Activated CD8-positive, alpha-beta memory T cell treated with anti-CD3 and anti-CD28 coated beads for 36 hours (primary cell): Measurements from ENCODE around the gene ALDH3B2. TPM values are rescaled to one million over a fixed set of nuclear protein-coding genes. Genes with fewer than 3 reads are reported as not detected.
"Not testable (repeated sequence)": the region's sequence is repeated elsewhere in the genome, so short reads cannot be mapped to it uniquely, and the experiment has no call there.

Source experiments
- CTCF ChIA-PET: fragments of 350-600 bp; sonication (Branson Sonifier 250); formaldehyde crosslinking; loops from one replicate; lab custom pipeline; 2021; ENCODE audit warnings: antibody characterized with exemption; lab: Charles Lee
- POLR2A ChIA-PET: fragments of 350-600 bp; sonication (Branson Sonifier 250); formaldehyde crosslinking; loops from one replicate; lab custom pipeline; 2021; ENCODE audit warnings: antibody characterized with exemption; lab: Charles Lee
- total RNA-seq, 2 experiments: library from RNA; stranded (reverse); gene quantifications; one replicate each; pipeline ENCODE4 v1.2.3, GENCODE V29; 2021

The ALDH3B2 gene
- total RNA-seq, 2 experiments from 2014 or later, result not detected

DNA sequence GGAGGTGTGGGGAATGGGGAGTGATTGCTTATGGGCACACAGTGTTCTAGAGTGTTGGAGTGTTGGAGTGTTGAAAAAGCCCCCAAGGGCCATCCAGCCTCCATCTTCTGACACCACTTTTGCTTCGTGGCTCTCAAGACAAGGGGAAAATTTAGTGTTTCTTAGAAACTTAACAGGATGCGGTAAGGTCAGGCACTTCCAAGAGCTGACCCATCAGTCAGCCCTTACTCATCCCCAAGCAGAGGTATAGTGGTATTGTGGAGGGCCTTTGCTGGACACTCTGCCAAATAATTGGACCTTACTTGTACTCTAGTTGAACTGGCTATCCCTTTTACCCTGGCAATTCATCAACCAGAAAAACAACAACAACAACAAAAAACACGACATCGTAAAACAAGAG is 14.8 kb upstream of the ALDH3B2 start:
- POLR2A ChIA-PET, result no interaction called here

DNA sequence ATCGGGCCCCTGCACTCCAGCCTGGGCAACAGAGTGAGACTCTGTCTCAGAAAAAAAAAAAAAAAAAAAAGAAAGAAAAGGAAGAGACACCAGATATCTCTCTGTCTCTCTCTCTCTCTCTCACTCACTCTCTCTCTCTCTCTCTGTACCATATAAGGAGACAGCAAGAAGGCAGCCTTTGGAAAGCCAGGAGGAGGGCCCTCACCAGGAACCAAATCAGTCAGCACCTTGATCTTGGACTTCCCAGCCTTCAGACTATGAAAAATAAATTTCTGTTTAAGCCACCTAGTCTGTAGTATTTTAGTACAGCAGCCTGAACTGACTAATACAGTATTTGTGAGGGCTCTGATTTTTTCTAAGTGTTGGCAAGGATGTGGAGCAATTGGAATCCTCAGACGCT is 13.6 kb upstream of the ALDH3B2 start:
- POLR2A ChIA-PET, result no interaction called here
- CTCF ChIA-PET, result interaction anchor here (0.7 kb wide), 1 partner anchor 268 kb away, joined by 3 read pairs; no protein-coding TSS in a partner anchor

More for the DNA sequence above, 14.8 kb upstream of the ALDH3B2 start:
- CTCF ChIA-PET, result no interaction called here

DNA sequence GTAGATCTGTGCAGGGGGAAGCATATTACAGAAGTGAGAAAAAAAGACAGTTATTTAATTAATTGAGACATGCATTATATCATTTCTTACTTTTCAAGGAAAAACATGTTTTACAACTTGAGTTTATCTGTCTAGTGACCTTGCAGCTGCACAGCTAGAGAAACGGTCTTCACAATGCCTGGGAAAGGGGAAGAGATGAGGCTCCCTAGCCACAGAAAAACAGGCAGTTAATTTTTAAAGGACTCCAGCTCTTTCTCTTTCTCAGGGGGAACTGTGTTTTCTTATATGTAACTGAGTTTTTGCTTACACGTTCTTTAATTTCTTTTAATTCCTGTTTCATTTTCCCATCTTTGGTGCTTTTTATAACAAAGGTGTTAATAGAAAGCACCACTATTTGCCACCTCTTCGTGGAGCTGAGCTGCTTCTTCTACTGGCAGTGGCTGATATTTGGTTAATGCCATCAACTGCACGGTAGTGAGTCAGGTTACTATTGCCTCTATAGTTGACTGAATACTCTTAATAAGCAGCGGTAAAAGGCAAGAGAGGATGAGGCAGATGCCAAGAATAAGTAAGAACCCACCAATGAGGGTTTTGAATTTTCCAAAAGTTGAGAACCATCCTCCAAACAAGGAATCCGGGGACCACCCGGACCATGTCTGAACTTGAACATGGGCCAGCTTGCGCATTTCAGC is 11.4 kb upstream of the ALDH3B2 start:
- POLR2A ChIA-PET, CTCF ChIA-PET: not testable (repeated sequence)

DNA sequence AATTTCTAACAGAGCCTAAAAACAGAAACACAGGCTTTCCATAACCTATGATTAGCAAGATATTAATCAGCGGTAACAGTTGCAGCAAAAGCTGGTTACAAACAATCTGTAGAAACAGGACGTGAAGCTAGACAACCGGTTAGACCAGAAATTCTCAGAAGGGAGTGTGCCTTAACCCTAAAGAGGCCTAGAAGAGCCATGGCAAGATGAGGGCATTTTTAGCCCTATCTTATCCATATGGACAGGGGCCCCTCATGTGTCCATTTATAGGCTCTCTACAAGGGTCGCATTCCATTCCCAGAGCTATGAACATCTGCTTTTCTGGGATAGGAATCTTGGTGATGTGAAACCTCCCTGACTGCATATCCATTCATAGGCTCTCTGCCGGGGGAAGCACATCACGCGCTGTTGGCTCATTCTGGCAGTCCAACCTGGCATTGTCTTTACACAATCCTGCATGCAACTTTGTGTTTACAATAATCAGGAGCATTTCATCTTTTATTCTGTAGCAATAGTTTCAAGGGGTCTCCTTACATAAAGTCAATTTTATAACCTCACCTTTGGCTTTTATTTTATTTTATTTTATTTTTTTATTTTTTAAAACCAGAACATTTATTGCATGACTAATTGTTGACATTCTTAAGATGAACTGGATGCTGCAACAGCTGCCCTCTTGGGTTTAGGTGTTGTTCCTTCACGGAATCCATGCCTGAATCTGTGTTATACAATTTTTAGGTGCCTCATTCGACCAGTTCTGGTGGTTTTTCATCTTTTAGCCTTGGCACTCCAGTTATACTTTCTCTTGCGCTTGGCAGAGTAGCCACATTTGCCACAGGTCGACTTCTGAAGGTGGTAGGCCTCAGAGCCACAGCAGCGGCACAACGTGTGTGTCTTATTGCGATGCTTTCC is 8.0 kb upstream of the ALDH3B2 start:
- POLR2A ChIA-PET, CTCF ChIA-PET: not testable (repeated sequence)

DNA sequence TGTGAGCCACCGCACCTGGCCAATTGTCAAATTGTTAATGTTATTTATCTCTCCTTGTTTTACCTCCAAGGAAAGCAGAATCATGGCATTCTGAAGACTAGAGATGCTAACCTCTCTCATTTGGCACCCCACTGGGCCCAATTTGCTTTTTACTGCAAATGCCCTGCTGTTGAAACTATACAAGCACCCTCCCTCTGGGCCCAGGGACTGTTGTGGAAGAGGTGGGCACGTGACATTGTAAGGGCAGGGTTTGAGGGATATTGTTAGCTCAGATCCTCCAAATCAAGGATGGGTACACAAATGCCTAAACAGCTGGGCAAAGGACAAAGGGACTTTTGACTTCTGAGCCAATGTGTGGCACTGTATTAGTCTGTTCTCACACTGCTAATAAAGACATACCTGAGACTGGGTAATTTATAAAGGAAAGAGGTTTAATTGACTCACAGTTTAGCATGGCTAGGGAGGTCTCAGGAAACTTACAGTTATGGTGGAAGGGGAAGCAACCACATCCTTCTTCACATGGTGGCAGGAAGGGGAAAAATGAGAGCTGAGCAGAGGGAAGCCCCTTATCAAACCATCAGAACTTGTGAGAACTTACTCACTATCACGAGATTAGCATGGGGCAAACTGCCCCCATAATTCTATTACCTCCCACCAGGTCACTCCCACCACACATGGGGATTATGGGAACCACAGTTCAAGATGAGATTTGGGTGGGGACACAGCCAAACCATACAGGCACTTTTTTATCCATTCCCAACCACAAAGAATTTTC is 6.5 kb upstream of the ALDH3B2 start:
- CTCF ChIA-PET, result no interaction called here

DNA sequence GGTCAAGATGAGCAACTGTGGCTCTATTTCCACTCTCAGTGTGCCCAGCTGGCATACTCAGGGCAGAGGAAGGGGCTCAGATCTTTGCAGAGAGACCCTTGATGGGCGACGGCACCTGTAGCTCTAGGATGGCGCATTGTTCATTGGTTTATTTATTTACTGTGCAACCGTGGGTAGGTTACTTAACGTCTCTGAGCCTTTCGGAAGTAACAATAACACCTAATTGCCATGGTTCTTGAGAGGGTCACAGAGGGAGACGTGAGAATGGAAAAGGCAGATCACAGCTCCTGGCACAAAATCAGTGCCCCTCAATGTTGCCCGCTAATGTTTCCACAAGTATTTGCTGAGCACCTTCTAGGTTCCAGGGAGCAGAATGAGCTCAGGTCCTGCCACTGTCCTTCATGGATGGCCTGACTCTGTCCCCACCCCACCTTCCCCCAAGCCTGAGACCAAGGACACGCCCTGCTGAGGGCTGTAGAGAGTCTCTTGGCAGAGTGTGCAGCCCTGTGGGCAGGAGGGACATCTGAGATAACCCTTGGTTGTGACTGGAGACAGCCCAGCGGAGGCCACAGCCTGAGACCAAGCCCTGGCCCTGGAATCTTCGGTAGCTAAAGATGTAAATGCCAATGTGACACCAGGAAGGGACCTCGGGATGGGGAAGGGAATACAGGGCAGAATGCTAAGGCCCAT is 780 bp upstream of the ALDH3B2 start:
- ChIA-PET POLR2A (no interaction called here), CTCF (no interaction called here)

More for the DNA sequence above, 6.5 kb upstream of the ALDH3B2 start:
- POLR2A ChIA-PET, result interaction anchor here (0.6 kb wide), 1 partner anchor 45 kb away, joined by 3 read pairs; no protein-coding TSS in a partner anchor

DNA sequence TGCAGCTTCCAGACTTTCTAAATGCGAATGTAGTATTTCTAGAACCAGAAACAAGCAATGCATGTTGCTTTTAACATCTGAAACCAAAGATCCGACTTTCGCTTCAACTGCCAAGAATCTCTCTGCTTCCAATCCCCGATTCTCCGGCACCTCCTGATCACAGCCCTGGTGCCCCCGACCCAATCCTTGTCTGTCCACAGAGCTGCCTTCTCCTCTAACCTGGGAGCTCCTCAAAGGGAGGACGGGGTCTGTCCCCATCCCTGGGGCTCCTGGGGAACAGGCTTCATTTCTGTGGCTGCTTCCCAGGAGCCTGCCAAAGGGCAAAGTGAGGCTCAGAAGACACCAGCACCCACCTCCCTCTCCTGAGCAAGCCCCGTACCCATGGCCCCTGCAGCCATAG is 521 bp downstream of the ALDH3B2 start:
- ChIA-PET CTCF (interaction anchor here (0.6 kb wide), 1 partner anchor 93 kb away, joined by 3 read pairs; no protein-coding TSS in a partner anchor), POLR2A (no interaction called here)

DNA sequence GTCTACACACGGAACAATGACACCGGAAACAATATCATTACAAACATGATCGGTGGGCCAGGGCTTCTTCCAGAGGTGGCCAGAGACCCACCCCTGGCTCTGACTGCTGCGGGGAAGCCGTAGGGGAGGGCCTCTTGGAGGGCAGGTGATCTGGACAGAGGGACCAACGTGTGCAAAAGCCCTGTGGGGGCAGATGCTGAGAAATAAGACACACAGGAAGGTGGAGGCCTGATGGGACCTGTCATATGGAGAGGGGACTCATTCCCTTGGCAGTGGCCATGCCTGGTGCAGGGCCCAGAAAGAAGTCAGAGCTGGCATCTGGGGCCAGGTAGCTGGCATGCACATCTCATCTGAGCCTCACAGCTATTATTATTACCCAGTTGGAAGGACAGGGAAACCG is 1.1 kb downstream of the ALDH3B2 start:
- ChIA-PET POLR2A (no interaction called here), CTCF (interaction anchor here (1.3 kb wide), 1 partner anchor 25 kb away, joined by 4 read pairs; no protein-coding TSS in a partner anchor)

DNA sequence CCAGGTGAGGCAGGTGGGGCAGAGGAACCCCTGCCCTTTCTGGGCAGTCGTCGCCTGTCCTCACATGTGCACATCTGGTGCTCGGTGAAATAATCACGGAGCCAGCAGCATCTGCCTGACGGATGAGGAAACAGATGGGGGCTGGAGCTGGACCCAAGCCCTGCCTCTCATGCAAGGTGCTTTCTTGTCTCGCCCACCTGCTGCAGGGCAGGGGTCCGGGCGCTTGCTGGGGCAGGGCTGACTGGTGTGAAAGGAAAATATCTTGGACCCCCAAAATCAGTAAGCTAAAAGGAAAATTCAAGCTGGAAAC is 3.3 kb downstream of the ALDH3B2 start:
- CTCF ChIA-PET, result no interaction called here
- POLR2A ChIA-PET, result no interaction called here

DNA sequence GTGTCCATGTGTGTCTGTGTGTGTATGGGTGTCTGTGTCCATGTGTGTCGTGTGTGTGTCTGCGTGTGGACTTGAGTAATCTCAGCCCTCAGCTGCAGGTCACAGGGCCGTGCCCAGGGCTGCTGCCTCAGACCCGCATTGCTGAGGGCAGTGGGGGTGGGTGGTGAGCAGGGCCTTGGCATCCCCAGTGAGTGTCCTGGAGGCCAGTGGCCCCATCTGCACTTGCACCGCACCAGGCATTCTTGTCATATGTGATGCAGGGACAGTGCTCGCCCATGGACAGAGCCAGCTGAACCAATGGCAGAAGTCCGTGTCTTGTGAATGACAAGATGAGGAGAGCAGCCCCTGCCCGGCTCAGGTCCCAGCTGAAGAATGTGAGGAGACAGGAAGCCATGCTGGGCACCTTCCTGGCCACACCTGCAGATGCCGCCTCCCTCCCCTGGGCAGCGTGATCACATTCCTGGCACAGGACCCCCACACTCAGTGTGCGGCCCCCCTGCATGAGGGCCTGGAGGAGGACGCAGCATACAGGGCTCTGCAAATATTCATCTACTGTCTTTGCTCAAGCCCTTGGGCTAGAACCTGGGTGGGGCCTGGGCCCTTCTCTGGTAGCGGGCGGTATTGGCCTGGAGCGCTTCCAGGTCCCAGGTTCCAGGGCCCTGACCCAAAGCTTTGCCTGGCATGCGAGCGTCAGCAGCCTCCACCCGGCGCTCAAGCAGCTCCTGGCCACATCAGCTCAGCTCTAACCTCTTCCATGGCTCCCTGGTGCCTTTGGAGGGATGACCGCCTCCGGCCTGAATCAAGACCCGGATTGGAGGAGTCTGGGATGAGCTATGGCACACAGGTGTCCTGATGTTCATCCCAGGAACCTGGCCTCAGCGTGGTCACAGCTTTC is 3.9 kb downstream of the ALDH3B2 start:
- ChIA-PET CTCF (no interaction called here), POLR2A (no interaction called here)

DNA sequence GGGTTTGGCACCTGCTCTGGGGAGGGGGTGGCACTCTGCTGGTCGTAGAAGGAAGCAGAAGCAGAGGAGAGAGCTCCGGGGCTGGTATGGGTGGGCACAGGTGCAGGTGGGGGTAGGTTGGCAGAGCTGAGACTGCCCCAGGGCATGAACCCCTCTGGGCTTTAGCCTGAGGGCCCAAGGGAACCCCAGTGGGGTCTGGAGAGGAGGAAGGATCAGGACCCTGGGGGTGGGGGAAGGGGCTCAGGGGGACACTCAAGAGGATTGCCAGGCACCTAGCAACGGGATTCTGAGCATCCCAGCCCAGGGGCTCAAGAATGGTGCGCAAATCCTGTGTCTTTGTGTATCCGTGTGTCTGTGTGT is 6.3 kb downstream of the ALDH3B2 start:
- CTCF ChIA-PET, result no interaction called here
- POLR2A ChIA-PET, result no interaction called here

DNA sequence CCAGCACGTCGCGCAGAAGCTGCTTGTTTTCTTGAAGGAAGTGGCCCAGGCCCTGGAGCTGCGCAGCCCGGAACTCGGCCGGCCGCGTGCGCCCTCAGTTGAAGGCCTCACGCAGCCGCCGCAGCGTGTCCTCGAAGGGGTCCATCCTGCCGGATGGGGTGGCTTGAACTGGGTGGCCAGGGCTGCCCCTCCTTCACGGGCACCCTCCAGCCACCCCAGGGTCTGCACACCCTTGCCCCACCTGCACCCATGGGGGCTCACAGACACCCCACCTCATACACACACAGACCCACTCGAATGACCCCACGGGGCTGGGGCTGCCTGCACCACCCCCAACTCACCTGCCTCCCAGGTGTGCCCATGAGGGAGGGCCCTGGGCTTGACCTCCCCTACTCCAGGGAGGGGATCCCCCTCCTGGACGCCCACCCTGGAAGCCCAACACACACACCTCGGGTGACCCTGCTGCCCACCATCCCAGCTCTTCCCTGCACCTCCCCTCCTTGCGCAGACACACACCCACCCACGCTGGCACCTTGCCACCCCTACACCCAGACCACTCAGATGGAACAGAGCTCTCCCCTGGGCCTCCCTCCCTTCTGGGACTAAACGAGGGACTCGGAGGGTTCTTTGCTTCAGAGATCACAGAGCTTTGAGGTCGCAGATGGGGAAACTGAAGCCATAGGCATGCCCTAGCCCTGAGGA is 6.8 kb downstream of the ALDH3B2 start:
- CTCF ChIA-PET, result no interaction called here
- POLR2A ChIA-PET, result no interaction called here

DNA sequence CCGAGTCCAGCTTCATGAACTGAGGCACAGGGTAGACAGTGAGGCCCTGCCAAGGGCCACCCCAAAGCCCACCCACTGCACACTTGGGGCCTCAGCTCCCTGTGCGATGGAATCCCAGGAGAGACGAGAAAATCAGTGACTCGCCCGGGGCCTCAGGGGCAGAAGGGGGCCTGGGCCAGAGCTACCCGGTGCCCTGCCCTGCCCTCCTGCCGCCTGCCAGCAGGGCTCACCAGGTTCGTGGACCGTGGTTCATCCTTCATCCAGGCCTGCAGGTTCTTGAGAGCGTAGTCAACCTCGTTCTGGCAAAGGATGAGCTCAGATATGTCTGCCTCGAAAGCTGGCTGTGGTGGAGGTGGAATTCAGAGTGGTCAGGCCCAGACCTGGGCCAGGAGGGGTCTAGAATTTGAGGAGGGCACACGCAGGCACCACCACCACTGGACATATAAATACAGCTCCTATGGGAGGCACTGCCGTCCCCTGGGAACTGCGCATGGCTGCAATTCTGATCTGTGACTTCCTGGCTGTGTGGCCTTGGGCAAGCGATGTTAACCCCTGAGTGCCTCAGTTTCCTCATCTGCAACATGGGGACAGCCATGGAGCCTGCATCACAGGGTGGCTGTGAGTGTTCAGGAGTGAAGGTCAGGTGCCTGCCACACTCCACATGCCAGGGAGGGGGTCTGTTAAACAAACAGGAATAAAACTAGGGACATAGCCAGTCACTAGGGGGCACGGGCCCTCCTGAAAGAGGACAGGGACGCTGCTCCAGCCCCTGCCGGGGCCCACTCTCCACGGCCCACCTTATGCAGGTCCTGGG is 7.5 kb downstream of the ALDH3B2 start:
- ChIA-PET POLR2A (no interaction called here), CTCF (interaction anchor here (0.8 kb wide), 1 partner anchor 38 kb away, joined by 3 read pairs; the partner anchor contains the start of gene NUDT8)

DNA sequence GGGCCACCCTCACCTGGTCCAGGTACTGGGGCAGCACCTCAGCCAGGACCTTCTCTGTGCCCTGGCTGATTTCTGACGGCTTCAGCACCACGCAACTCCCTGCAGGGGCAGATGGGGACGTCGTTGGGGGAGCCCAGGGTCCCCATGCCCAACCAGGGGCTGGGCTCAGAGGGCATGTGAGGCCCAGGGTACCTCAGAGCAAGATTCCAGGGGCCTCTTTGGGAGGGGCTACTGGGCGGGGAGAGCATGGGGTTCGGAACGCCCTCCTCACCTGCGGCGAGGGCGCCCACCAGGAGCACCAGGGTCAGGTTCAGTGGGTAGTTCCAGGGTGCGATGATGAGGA is 8.1 kb downstream of the ALDH3B2 start:
- ChIA-PET CTCF (interaction anchor here (0.8 kb wide), 1 partner anchor 37 kb away, joined by 3 read pairs; the partner anchor contains the start of gene NUDT8), POLR2A (no interaction called here)

DNA sequence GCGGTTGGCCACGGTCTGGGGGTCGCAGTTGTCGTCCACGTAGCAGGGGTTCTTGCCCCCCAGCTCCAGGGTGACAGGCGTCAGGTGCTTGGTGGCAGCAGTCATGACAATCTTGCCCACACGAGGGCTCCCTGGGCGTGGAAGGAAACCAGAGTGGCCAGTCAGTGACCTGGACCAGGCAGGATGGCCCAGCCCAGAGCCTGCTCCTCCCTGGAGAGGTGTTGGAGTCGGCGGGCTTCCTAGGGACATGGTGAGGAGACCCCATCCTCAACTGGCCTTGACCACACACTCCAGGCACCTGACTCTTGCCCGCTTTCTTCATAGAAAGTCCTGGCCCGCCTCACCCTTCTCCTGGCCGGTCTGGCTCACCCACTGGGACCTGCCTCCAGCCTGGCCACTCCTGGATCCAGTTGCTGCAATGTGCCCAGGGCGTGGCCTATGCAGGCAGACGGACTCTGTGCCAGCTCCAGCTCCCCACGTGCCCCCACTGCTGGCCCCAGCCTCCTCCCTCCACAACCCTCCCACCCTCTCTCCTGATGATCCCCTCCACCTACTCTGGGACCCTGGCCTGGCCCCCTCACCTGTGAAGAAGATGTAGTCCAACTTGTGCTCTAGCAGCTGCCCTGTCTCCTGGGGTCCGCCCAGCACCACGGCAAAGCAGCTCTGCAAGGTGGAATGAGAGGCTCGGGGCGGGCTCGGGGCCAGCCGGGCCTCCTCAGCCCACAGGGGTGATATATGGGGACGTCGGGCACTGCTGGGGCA is 8.7 kb downstream of the ALDH3B2 start:
- CTCF ChIA-PET, result no interaction called here
- POLR2A ChIA-PET, result no interaction called here
